Endothelial cell of umbilical vein (primary cell): ENCODE measurements around the gene SH3BP5. TPM values are rescaled to one million over a fixed set of nuclear protein-coding genes. Genes with fewer than 3 reads are reported as not detected.
A peak's percentile ranks its signal among the peaks of the same experiment; 100 is the strongest.

Source experiments
- BruUV-seq: library from RNA; stranded (reverse); fragments of 400-500 nt; replicated peaks from 2 replicates; lab custom pipeline; 2021; lab: Mats Ljungman, UMichigan
- CTCF ChIA-PET: fragments of 300-600, 350-600 bp; sonication (Branson Sonifier 250); formaldehyde crosslinking; loops from one replicate; lab custom pipeline; 2021; ENCODE audit warnings: antibody characterized with exemption, inconsistent platforms; lab: Charles Lee
- POLR2A ChIA-PET: fragments of 300-600, 350-600 bp; sonication (Branson Sonifier 250); formaldehyde crosslinking; loops from one replicate; lab custom pipeline; 2021; ENCODE audit warnings: antibody characterized with exemption, inconsistent platforms; lab: Charles Lee
- DNase-seq: peaks from one replicate; pipeline ENCODE4 v3.0.0-alpha.2; 2011; ENCODE audit warnings: low read depth, low spot score
- FAIRE-seq: peaks from 2 replicates; lab custom pipeline; 2011; peaks lifted over from hg19 to GRCh38; lab: Jason Lieb, UNC
- H2AFZ ChIP-seq: 2 replicates; pipeline ENCODE4 v1.6.0; 2012; ENCODE audit warnings: low read depth, low read length, control low read depth, inconsistent platforms
- H3K27ac ChIP-seq: 2 replicates; pipeline ENCODE4 v1.5.1; 2011; ENCODE audit warnings: low read depth, mild to moderate bottlenecking, control low read depth, low read length, moderate library complexity; ENCODE audit not compliant: insufficient read depth
- H3K27me3 ChIP-seq, 2 experiments: 2 replicates each; pipeline versions ENCODE4 v1.6.0 to v1.6.1; 2011; ENCODE audit warnings: low read length in 2 of 2, mixed read lengths in 1 of 2; ENCODE audit not compliant: control insufficient read depth in 2 of 2, insufficient read depth in 2 of 2
- H3K36me3 ChIP-seq, 2 experiments: 2 replicates in 1 of 2; 3 replicates in 1 of 2; pipeline ENCODE4 v1.5.1; 2011; ENCODE audit warnings: low read length in 2 of 2, mild to moderate bottlenecking in 1 of 2, moderate library complexity in 1 of 2; ENCODE audit not compliant: control insufficient read depth in 2 of 2, insufficient read depth in 2 of 2; ENCODE audit errors: extremely low read depth in 1 of 2
- H3K4me1 ChIP-seq: 3 replicates; pipeline ENCODE4 v1.5.1; 2011; ENCODE audit warnings: mild to moderate bottlenecking, low read length; ENCODE audit not compliant: control insufficient read depth, insufficient read depth; ENCODE audit errors: extremely low read depth
- H3K4me2 ChIP-seq: 2 replicates; pipeline ENCODE4 v1.6.1; 2011; ENCODE audit warnings: low read length, control low read depth, mixed read lengths; ENCODE audit not compliant: insufficient read depth
- H3K4me3 ChIP-seq, 3 experiments: fragments of 200-600 bp in 1 of 3; sonication (generic), shearing (Covaris generic) in 1 of 3; replicated peaks in 1 of 3; 2 replicates each; pipeline ENCODE4 v1.5.1; 2011 to 2016; ENCODE audit warnings: control low read depth in 3 of 3, low read length in 3 of 3, mild to moderate bottlenecking in 2 of 3, inconsistent platforms in 1 of 3, low read depth in 1 of 3, moderate library complexity in 1 of 3; ENCODE audit not compliant: insufficient read depth in 1 of 3
- H3K79me2 ChIP-seq: 2 replicates; pipeline ENCODE4 v1.6.0; 2012; ENCODE audit warnings: low read length, inconsistent platforms; ENCODE audit not compliant: control insufficient read depth, insufficient read depth
- H3K9ac ChIP-seq: replicated peaks from 2 replicates; pipeline ENCODE3; 2011; ENCODE audit warnings: low read length, control low read depth; ENCODE audit not compliant: insufficient read depth; ENCODE audit errors: extremely low read depth
- H3K9me1 ChIP-seq: replicated peaks from 3 replicates; pipeline ENCODE4 v1.6.0; 2011; ENCODE audit warnings: mild to moderate bottlenecking, low read length; ENCODE audit not compliant: control insufficient read depth, insufficient read depth; ENCODE audit errors: extremely low read depth
- H3K9me3 ChIP-seq: replicated peaks from 2 replicates; pipeline ENCODE4 v1.5.1; 2012; ENCODE audit warnings: low read length, inconsistent platforms; ENCODE audit not compliant: control insufficient read depth, insufficient read depth
- H4K20me1 ChIP-seq: replicated peaks from 2 replicates; pipeline ENCODE3; 2011; ENCODE audit warnings: mild to moderate bottlenecking, low read length; ENCODE audit not compliant: control insufficient read depth, insufficient read depth; ENCODE audit errors: extremely low read depth
- CTCF ChIP-seq, 2 donors: IDR thresholded peaks; 1 replicate in 1 of 2; 2 replicates in 1 of 2; pipeline ENCODE4 v1.5.1; 2011; ENCODE audit warnings: low read length in 2 of 2, mild to moderate bottlenecking in 2 of 2, moderate library complexity in 2 of 2, control low read depth in 1 of 2, inconsistent platforms in 1 of 2, low read depth in 1 of 2; ENCODE audit not compliant: insufficient read depth in 1 of 2; ENCODE audit errors: extremely low read depth in 1 of 2
- FOS ChIP-seq: IDR thresholded peaks from 2 replicates; pipeline ENCODE4 v1.6.1; 2011; ENCODE audit warnings: mild to moderate bottlenecking, low read length, moderate library complexity, borderline replicate concordance; ENCODE audit not compliant: insufficient read depth
- GATA2 ChIP-seq: IDR thresholded peaks from 2 replicates; pipeline ENCODE4 v1.7.0; 2011; ENCODE audit warnings: low read depth, mild to moderate bottlenecking, moderate library complexity, mixed read lengths, low read length; ENCODE audit not compliant: insufficient read length, insufficient read depth
- JUN ChIP-seq: IDR thresholded peaks from 2 replicates; pipeline ENCODE4 v1.6.1; 2011; ENCODE audit warnings: borderline replicate concordance, low read depth; ENCODE audit not compliant: insufficient read length, insufficient read depth
- MAX ChIP-seq: IDR thresholded peaks from 2 replicates; pipeline ENCODE4 v1.6.1; 2011; ENCODE audit not compliant: insufficient read depth, insufficient read length
- MYC ChIP-seq: IDR thresholded peaks from one replicate; pipeline ENCODE4 v1.6.1; 2011; ENCODE audit warnings: mild to moderate bottlenecking, low read depth, low read length
- POLR2A ChIP-seq: IDR thresholded peaks from 2 replicates; pipeline ENCODE4 v1.6.1; 2012; ENCODE audit warnings: low read depth, mild to moderate bottlenecking, control low read depth, low read length
- POLR2AphosphoS5 ChIP-seq: IDR thresholded peaks from 2 replicates; pipeline ENCODE4 v1.6.1; 2012; ENCODE audit warnings: low read depth, mild to moderate bottlenecking, control low read depth, low read length, moderate library complexity; ENCODE audit not compliant: insufficient read depth
- dilution Hi-C: fragments of 300-500 bp; cut with MboI; formaldehyde crosslinking; loops from one replicate; pipeline ENCODE4 v1.15.0; 2019; ENCODE audit warnings: low sequenced_read_pairs; ENCODE audit not compliant: extremely low pct_ligation_motif_present
- intact Hi-C: fragments of 100-400 bp; cut with micrococcal nuclease; formaldehyde crosslinking; loops from one replicate; pipeline ENCODE4 v1.10.0; 2022
- polyA plus RNA-seq, 4 experiments: library from polyadenylated mRNA; depleted of rRNA in 3 of 4; stranded (reverse) in 3 of 4; unstranded in 1 of 4; fragments of >200 nt; gene quantifications; 2 replicates each; pipeline versions ENCODE4 v1.2.1 to v1.2.3, GENCODE V29; 2011 to 2012; ENCODE audit warnings: missing spikeins in 1 of 4
- total RNA-seq: library from RNA; stranded (reverse); gene quantifications from 2 replicates; pipeline ENCODE4 v1.2.3, GENCODE V29; 2021

The SH3BP5 gene
- total and polyA plus RNA-seq, 2 donors (not counting 3 experiments of a cell fraction or from before 2014, with no cell fraction given): 35.3 to 76.3 TPM

GRCh38 chr3:15205934-15206661 lies 126.3 kb downstream of the SH3BP5 start, which contains the start of gene CAPN7:
Gene CAPN7, plus strand, starts transcription at chr3:15206246. Its CDS starts 250 bp downstream, at chr3:15206496.
- peaks cover 0 to 2% of the 10 kb centered on the region in 2 experiments for H3K36me3 ChIP-seq
- no TSS peak for BruUV-seq
- peak; percentile 69 for FAIRE-seq

More at GRCh38 chr3:15205934-15206661, 126.3 kb downstream of the SH3BP5 start, which contains the start of gene CAPN7:
- H3K9me1 ChIP-seq: no peaks in the 10 kb centered on the region
- H4K20me1 ChIP-seq: peaks cover 2% of the 10 kb centered on the region
- peak; percentile 98 for DNase-seq
- H3K27me3 ChIP-seq: no peaks in the 10 kb centered on the region
- intact Hi-C loops (loop anchor here (1.0 to 2.0 kb wide), 5 partner anchors 63 to 351 kb away; partner anchors contain the start of genes EAF1 and METTL6), dilution Hi-C loops (no loop called here)
- peak within 1 kb of the TSS; percentile 83 for H2AFZ ChIP-seq
- ChIA-PET CTCF (interaction anchor here (0.6 to 8.9 kb wide), 11 partner anchors 11 to 354 kb away, joined by 3 to 205 read pairs (median 5); no protein-coding TSS in a partner anchor), POLR2A (interaction anchor here (1.0 to 1.4 kb wide), 4 partner anchors 107 to 555 kb away, joined by 3 to 6 read pairs (median 3); partner anchors contain the start of genes CCDC174 and RBSN)
- no peaks in the 10 kb centered on the region for H3K9me3 ChIP-seq
- peak within 1 kb of the TSS; percentile 86 for H3K4me2 ChIP-seq
- H3K27ac ChIP-seq: peak within 1 kb of the TSS; percentile 66
- peak within 1 kb of the TSS; percentile 80 for H3K9ac ChIP-seq
- H3K79me2 ChIP-seq: peaks cover 34% of the 10 kb centered on the region
- TF ChIP-seq POLR2A (peak; percentile 86), MAX (peak; percentile 94), FOS (no peak), JUN (no peak), POLR2AphosphoS5 (peak; percentile 77), CTCF (IDR thresholded peaks at IDR 0.05; ENCODE audit: extremely low read depth in 1 of 2, insufficient read depth in 1 of 2, low read depth in 1 of 2, low read length in 2 of 2) (peak; percentile 31 to 50), GATA2 (no peak), MYC (no peak)
- H3K4me3 ChIP-seq: peak within 1 kb of the TSS; percentile 69 to 94 (median 87)
- peaks cover 6% of the 10 kb centered on the region for H3K4me1 ChIP-seq
